ENCODE data around the gene ASIC4.

The ASIC4 gene

DNA sequence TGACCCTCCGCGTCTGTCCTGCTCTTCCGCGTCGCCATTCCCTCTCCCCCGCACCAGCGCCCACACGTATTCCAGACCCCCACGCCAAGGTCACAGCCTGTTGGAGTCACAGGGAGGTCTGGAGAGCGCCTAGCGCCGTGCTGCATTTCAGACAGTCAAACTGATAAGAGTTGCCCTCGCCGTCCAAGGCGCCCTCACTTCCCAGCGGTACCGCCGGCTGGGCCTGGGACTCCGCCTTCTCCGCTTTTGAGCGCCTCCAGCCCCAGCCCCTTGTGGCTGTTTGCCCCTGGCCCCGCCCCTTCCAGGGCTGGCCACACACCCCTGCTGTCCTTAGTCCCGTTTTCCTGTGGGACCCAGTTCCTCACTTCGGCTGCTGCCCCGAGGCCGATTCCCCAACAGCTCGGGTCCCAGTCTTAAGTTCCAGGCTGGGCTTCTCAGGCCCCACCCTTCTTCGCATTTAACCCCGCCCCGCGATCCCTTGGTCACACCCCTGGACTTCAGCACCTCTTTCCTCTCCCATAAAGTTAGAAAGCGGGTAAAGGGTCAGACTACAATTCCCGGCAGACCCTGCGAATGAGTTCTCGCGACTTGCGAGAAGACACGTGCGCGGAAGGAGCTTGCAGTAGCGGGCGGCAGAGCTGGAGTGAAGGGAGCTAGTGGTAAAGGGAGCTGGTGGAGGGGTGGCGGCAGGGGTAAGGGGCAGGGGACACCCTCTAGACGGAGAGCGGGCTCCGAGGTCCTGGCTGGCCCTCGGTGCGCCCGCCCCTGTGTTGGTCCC is 15.8 kb upstream of the ASIC4 start, which contains the start of gene GMPPA:
TSS of gene GMPPA (plus strand) at position 612 of the 778 bp plus-strand sequence. CDS start 1,085 bp downstream, outside the sequence.
- DNase-seq (ENCODE audit: low spot score): peak; percentile 97

DNA sequence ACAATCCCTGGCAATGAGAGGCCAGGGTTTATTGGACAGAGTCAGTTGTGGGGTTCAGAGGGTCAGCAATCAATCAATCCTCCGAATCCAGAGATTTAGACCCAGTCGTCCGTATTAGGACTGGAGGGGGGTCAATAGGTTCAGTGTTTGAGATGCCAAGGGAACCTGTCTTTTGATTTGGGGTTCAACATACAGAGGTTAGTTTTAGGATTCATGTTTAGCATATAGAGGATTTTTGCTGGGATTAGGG is 15.3 kb upstream of the ASIC4 start:
- DNase-seq (ENCODE audit: low spot score): no peak

DNA sequence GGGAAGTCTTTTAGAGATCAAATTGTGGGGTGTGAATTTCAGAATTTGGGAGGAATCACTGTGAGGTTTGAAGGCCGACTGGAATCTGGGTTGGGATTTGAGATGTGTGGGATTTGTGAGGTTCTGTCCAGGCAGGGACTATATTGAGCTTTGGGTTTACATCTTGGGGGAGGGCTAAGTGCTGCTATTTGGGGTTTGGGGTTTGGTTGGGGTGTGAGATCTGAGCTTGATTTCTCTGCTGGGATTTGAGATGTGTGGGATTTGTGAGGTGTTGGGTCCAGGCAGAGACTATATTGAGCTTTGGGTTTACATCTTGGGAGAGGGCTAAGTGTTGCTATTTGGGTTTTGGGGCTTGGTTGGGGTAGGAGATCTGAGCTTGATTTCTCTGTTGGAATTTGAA is 14.7 kb upstream of the ASIC4 start:
- DNase-seq (ENCODE audit: low spot score): no peak

DNA sequence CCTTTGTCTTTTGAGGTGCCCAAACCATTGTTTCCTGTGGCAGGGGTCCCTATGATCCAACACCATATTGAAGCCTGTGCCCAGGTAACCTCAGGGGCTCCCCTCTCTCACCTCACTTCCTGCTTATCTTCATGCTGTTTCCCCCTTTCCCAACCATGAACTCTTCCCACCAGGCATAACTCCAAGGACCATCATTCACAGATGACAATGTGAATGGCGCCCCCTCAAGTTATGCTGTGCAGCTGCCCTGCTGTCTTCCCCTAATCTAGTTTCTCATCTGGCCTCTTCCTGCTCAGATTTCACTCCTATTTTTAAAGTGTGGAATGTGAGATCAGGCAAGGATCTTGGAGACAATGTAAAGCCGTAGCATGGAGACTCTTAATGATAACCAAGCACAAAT is 14.1 kb upstream of the ASIC4 start:
- no peak for DNase-seq (ENCODE audit: low spot score)

DNA sequence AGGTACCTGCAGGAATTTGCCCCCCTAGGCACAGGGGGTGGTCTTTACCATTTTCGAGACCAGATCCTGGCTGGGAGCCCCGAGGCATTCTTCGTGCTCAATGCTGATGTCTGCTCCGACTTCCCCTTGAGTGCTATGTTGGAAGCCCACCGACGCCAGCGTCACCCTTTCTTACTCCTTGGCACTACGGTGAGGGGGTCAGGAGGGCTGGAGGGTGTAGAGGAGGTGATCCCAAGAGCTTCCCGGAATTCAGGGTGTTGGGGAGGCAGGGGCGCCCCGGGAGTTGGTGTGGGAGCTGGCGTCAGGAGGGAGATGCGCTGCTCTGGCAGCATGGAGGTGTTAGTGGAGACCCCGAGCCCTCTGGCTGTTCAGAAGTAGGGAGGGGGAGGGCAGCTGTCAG is 12.4 kb upstream of the ASIC4 start:
- no peak for DNase-seq (ENCODE audit: low spot score)

DNA sequence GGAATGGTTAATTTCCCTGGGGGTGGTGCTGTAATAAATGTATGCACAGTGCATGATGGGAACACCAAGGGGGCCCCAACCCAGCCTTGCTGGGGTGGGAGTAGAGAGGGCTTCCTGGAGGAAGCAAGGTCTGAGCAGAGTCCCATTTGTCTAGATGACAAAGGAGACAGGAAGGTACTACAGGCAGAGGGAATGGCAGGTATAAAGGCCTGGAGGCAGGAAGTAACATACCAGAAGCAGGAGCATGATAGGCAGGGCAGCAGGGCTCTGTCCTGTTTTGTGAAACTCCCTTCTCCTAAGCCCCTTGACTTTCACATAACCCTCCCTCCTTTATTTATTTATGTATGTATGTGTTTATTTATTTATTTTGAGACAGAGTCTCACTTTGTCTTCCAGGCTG is 11.7 kb upstream of the ASIC4 start:
- no peak for DNase-seq (ENCODE audit: low spot score)

DNA sequence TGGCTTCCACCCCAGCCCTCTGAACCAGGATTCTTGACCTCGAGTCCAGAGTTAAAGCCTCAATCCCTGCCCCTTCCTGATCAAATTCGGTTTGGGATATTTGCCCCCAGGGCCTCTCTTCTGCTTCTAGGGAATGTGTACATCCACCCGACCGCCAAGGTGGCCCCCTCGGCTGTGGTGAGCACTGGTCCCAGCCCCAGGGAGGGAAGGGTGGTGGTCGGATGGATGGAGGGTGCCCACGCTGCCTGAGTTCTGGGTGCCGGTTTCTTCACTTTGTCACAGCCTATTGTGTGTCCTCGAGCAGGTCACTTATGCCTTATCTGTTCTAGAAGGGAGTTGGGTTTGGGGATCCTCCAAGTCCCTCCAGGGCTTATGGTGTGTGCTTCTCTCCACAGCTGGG is 8.7 kb upstream of the ASIC4 start:
- no peak for DNase-seq (ENCODE audit: low spot score)

DNA sequence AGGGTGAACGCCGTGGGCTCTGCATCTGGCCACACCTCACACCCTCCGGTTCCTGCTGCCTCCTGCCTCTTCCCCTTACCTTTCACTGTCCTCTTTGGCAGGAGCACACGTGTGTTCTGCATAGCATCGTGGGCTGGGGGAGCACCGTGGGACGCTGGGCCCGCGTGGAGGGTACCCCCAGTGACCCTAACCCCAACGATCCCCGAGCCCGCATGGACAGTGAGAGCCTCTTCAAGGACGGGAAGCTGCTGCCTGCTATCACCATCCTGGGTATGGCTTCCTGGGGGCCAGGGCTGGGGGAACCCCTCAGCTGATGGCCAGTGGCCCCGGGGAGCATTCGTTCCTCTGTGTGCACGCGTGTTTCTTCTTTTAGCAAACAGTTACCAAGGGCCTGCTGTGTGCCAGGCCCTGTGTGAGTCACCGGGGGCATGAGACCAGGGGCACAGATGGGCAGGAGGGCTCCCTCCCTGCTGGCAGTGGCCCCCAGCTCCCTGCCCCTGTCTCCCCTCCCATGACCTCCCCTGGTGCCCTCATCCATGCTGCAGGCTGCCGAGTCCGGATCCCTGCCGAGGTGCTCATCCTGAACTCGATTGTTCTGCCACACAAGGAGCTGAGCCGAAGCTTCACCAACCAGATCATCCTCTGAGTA is 8.0 kb upstream of the ASIC4 start:
- no peak for DNase-seq (ENCODE audit: low spot score)

DNA sequence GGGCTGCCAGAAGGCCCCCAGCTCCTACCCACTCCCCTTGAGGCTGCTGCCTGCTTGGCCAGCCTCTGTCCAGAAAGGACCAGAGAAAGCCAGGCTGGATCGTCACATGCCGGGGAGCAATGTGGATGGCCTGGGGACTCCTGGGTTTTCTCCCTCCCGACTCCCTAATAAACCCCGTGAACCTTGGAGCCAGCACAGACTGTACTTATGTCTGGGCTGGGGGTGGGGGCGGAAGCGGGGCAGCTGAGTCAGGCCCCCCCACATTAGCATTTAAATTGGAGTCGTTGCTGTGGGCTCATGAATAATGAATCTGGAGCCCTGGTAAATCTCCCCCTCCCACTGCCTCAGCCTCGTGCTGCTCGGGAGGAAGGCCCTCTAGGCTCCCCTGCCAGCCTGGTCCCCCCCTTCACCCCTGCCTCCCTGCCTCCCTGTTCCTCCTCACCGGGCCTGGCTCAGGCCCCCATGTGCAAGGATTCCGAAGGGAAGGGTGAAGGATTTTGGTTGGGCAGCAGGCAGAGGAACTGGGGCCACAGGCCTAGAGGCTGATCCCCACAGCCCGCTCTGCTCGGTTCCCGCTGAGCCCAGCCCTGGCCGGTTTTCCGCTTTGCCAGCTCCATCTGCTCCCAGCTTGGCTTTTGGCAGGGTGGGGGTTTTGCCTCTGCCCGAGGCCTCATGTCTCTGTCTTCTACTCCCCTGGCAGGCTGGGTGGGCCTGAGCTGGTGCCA is 7.3 kb upstream of the ASIC4 start:
- no peak for DNase-seq (ENCODE audit: low spot score)

DNA sequence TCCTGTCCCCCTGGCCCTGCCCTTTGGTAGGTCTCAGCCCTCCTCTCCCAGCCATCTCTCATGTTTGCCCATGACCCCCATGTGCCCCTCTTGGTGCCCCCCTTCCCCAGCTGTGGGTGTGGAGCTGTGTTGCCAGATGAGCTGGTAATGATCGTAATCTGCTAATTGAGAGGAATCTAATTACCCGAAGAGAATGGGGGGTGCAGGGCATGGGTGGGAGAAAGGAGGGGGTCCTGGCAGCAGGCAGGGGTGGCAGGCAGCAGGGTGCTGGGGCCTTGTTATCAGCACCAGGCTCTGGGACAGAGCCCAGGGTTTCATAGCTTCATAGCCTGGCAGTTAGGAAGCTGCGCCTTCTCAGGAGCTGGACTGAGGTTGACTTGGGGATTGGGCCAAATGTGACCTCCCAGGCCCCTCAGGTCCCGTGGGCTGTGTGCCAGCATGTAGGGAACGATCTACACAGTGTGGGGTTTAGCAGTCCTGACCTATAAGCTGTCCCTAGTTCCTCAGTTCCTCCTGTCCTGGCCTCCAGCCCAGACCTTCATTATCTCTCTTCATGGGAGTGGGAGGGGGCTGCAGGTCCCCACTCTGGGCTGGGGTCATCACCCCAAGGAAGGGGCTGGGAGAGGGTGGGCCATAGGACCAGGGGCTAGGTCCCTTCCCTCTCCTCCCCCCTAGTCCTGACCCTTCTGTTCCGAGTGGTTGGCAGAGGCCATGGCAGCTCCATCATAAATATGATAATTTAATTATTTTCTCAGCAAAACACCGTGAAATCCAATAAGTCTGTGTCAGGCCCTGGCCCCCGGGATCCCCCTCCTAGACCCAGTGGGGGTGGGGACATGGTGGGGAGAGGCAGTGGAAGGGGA is 6.5 kb upstream of the ASIC4 start:
- DNase-seq (ENCODE audit: low spot score): no peak

DNA sequence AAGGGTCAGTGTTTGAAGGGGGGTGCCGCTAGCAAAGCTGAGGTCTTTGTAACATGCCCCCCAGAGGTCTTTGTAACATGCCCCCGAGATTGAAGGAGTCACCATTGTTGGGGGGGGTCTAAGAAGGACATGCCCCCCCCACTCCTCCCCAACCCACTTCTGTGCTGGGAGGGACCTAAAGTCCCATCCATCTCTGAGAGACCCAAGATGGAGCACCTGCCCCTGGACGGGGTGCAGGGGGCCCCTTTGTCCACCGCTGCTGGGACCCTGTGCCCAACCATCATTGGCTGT is 5.9 kb upstream of the ASIC4 start:
- DNase-seq (ENCODE audit: low spot score): no peak

DNA sequence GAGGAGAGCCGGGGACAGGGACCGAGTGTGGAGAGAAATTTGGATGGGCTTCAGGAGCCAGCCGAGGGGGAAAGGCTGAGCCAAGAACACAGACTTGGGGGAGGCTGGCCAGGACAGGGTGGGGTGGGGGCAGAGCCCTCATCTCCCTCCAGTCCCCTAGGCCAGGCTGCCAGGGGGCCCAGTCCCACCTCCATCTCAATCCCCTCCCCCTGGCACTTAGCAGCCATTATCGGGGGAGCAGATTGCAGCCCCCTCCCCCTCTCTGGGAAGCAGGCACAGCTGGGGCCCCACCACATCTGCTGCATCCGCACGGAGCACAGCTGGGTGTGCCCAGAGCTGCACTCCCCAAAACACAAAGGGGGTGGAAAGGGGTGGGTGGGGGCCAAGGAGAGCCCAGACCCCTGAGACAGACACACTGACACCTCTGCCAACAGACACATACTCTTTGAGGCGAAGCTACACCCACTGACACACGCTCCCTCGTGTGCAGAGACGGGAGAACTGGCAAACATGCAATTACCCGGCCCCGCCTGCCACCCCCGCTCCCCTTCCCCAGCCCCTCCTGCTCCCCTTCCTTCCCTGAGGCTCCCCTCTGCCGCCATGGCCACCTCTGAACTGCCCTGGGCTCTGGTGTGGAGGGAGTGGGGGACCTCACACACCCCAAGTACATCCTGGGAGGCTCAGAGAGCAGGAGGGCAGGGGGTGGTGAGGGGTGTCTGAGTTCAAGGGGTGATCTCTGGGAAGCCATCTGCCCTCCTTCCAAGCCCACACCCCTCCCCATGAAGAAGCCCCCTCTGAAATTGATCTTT is 5.1 kb upstream of the ASIC4 start:
- no peak for DNase-seq (ENCODE audit: low spot score)

DNA sequence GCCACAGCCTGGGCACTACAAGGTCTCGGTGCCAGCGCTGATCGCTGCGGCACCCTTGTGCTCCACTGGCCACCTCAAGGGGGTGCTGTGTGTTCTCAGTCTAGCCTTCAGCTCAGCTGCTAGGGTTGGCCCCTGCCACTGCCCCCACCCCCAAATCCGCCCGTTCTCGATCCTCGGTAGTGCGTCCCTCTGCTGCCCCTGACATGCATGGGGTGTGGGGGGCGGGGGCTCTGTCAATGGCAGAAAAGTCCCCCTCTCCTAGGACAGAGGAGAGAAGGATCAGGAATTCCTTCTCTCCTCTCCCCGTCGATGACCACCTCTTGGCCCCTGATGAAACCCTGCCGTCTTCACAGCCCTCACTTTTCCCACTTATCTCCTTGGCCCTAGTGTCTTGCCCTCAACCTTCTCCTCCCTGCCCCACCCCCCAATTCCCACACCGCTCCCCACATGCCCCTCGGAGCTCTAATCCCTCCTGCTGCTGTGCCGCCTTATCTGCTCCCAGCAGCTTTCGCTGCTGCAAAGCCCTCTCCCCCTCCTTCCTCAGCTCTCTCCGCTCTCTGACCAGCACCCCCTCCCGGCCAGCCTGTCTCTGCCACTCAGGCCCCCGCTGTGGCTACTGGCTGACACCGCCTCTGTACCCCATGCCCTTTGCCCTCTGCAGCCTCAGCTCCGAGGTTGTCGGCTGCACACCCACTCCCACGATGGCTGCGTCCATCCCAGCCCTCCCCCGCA is 4.3 kb upstream of the ASIC4 start:
- peak; percentile 49 for DNase-seq (ENCODE audit: low spot score)

DNA sequence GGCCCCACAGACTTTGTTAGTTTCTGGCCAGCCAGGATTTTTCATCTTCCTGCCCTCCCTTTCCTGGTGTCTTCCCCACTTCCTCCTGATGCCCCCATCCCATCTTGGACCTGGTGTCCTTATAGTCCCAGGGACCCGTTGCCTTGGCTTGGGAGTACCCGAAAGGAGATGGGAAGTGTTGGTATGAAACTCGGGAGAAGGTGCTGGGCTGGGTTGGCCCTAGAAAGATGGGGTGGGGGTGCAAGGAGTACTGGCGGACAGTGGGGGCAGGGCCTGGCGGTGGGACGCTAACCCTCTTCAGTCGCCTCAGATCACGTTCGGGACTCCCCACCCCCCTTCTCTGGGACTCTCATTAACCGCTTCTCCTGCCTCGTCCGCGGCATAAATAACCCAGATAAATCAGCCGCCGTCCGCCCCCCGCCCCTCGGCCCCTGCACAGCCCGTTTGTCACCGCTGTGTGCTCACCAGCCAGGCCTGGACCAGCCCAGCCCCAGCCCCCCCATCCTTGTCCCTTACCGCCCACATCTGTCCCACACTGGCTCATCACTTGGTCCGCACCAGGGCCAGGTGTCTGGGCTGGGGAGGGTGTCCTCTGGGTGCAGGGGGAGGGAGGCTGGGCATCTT is 3.7 kb upstream of the ASIC4 start:
- DNase-seq (ENCODE audit: low spot score): no peak

DNA sequence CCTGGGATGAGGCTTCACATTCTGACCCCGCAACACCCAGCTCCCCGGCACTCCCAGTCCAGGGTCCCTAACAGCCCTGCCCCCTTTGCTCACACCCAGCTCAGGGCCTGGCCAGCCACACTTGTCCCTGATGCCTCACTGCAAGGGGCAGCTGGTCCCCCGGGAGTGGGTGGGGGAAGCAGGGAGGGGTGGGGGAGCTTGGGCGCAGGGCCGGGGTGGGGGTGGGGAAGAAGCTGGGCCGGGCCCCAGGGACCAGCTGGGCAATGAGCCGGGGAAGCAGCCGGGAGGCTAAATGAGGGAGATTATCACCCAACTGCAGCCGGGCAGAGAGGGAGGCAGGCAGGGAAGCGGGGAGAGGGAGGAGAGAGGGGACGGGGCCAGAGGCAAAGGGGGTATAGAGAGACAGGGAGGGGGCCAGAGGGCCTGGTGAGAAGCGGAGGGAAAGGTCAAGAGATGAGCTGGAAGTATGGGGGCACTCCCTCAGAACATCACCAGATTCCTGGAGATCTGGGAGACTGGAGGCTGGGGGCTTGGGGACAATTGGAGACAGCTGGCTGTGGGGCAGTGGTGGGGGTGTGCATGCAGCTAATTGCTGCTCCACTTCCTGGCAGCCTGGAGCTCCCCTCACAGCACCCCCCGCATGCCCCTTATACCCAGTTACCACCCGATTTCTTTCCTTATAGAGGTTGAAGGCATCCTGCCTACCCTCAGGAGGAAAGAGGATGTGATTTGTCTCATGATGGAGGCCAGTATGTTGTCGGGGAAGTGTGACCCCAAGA is 2.5 kb upstream of the ASIC4 start:
- no peak for DNase-seq (ENCODE audit: low spot score)

DNA sequence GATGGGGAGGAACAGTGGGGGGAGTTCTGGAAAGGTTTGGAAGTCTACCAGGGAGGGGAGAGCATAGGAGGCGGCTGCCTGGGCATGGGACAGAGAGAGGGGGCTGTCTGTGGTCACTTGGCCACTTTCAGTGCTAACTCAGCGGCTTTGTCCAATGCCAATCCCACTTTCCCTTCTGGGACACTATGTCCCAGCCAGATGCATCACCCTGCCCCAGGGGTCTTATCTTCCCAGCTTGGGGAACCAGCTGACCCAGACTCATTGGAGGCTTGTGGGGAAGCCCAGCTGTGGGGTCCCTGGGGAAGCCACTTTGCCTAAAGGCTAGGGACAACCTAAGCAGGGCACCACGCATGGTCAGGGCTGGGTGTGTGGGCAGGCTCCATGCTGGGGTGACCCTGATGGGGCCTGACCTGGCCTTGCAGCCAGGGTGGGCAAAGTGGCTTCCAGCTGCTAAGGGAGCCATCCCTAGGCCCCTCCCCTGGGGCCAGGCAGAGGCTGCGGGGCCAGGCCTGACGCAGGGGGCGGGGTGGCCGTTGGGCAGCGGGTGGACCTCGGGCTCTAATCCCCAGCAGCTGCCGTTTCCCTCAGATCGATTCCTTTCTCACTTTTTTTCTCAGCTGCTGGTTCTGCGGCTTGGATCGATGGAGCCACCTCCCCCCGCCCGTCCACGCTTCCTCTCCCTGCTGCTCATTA is 1.6 kb upstream of the ASIC4 start:
- DNase-seq (ENCODE audit: low spot score): no peak

DNA sequence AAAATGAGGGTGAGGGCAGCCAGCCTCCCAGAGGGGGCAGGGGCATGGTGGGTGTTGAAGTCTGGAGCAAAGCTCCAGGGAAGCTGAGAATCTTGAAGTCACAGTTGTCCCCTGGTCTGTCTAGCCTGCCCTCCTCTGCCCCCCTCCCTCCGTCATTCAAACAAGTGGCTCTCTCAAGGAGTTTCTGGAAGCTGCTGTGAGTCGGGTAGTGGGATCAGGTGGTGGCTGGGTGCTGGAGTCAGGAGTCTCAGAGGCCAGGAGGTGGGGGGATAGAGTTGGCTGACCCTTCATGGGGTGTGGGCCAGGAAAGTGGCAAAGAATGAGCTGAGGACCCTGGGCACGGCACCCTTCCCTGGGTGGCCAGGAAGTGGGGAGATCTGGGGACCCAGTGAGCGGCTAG is 495 bp upstream of the ASIC4 start:
- no peak for DNase-seq (ENCODE audit: low spot score)

DNA sequence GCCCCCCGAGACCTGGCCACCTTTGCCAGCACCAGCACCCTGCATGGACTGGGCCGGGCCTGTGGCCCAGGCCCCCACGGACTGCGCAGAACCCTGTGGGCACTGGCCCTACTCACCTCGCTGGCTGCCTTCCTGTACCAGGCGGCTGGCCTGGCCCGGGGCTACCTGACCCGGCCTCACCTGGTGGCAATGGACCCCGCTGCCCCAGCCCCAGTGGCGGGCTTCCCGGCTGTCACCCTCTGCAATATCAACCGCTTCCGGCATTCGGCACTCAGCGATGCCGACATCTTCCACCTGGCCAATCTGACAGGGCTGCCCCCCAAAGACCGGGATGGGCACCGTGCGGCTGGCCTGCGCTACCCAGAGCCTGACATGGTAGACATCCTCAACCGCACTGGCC is 554 bp downstream of the ASIC4 start:
- no peak for DNase-seq (ENCODE audit: low spot score)
